Right atrium auricular region (tissue), 2 donors: ENCODE measurements around the gene DPY19L1. TPM values are rescaled to one million over a fixed set of nuclear protein-coding genes. Genes with fewer than 3 reads are reported as not detected.

Experiments
- DNase-seq: peaks from one replicate; pipeline ENCODE4 v3.0.0-alpha.2; 2019; ENCODE audit warnings: low spot score
- H3K27ac ChIP-seq, 2 donors: fragments of 200-600 bp; sonication (generic); 1 replicate in 1 of 2; 2 replicates in 1 of 2; pipeline ENCODE4 v1.5.1; 2016 to 2019
- H3K27me3 ChIP-seq, 2 donors: fragments of 200-600 bp; sonication (generic); one replicate each; pipeline versions ENCODE4 v1.5.1 to v1.6.0; 2017 to 2019
- H3K36me3 ChIP-seq: fragments of 200-600 bp; sonication (generic); one replicate; pipeline ENCODE4 v1.5.1; 2016
- H3K4me1 ChIP-seq, 2 donors: fragments of 200-600 bp; sonication (generic); one replicate each; pipeline versions ENCODE4 v1.5.1 to v1.6.0; 2017 to 2019
- H3K4me3 ChIP-seq, 2 donors: fragments of 200-600 bp; sonication (generic); 1 replicate in 1 of 2; 2 replicates in 1 of 2; pipeline ENCODE4 v1.5.1; 2017 to 2019; ENCODE audit warnings: mild to moderate bottlenecking in 1 of 2, moderate library complexity in 1 of 2
- H3K9me3 ChIP-seq, 2 donors: fragments of 200-600 bp; sonication (generic); one replicate each; pipeline ENCODE4 v1.5.1; 2019
- total RNA-seq, 2 donors: library from RNA; depleted of rRNA; stranded (reverse); fragments of >200 nt; gene quantifications; one replicate each; pipeline ENCODE4 v1.1.0, GENCODE V29; 2016
- TF ChIP-seq, protein P1 (sequence below), 2 donors: fragments of 200-600 bp; sonication (generic); IDR thresholded peaks; one replicate each; pipeline ENCODE4 v1.5.1; 2019; ENCODE audit warnings: antibody characterized with exemption in 2 of 2

DPY19L1 gene
- total RNA-seq, 2 donors from 2014 or later: 19.5 to 21.5 TPM

DNA sequence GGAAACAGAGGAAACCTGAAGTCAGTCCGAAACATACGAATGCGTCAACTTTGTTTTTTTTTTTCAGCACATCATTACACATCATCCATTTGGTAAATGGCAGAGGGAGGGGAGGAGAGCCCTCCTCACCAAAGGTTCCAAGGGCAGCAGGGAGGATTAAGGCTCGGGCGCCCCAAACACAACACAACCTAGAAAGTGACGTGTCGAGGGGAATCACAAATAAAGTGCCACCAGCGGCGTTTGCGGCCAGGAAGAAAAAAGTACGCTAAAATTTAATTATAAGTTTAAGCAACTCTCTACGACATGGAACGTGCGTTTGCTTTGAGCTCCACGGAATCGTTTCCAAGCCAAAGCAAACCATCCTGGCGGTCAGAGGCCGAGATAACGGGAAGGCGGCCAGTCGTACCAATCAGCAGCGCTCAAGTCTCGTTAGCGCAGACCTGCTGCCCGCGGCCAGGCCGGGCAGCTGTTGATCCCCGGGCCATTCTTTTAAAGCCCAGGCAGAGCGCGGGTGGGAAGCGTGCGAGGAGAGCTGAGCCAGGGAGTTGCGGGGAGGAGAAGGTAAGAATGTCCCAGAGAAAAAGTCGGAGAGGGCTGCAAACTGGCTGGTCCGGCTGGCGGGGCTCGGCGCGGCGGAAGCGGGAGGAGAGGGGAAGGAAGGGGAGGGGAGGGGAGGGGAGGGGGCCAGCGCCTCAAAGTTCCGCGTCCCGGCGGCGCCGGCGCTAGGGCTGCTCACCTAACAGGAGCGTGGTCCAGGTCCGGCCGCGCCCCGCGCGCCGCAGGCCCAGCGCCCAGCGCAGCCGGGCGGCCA, 719 bp downstream of the DPY19L1 start:
- TF ChIP-seq, protein P1, sequence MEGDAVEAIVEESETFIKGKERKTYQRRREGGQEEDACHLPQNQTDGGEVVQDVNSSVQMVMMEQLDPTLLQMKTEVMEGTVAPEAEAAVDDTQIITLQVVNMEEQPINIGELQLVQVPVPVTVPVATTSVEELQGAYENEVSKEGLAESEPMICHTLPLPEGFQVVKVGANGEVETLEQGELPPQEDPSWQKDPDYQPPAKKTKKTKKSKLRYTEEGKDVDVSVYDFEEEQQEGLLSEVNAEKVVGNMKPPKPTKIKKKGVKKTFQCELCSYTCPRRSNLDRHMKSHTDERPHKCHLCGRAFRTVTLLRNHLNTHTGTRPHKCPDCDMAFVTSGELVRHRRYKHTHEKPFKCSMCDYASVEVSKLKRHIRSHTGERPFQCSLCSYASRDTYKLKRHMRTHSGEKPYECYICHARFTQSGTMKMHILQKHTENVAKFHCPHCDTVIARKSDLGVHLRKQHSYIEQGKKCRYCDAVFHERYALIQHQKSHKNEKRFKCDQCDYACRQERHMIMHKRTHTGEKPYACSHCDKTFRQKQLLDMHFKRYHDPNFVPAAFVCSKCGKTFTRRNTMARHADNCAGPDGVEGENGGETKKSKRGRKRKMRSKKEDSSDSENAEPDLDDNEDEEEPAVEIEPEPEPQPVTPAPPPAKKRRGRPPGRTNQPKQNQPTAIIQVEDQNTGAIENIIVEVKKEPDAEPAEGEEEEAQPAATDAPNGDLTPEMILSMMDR (IDR thresholded peaks at IDR 0.05): no peak
- Histone ChIP-seq H3K4me1 (peaks cover 0 to 32% of the 10 kb centered on the region in 2 donors), H3K27ac (peak overlapping the region; percentile 86 to 95), H3K27me3 (no peaks in the 10 kb centered on the region), H3K4me3 (peak overlapping the region; percentile 73 to 75), H3K9me3 (no peaks in the 10 kb centered on the region), H3K36me3 (no peaks in the 10 kb centered on the region)
- DNase-seq: peak; percentile 70

DNA sequence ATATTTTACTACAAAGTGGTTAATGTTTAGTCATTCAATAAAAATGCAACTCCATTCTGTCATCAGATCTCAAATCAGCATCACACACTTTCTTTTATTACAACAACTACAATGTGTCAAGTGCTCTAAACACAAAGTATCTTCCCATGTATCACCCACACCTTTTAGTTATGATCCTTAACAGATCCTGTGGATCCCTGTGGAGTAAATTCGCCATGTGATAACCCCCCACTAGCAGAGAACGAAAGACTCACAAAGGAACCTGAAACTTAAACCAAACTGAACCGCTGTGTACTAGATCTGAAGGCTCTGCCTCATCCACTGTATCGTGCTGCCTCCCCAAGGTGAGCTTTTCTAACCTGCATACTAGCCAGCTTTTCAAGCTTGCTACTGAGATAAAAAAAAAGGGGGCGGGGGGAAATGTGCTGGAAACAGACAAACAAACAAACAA, 1.7 kb downstream of the DPY19L1 start:
- Histone ChIP-seq H3K27me3 (no peaks in the 10 kb centered on the region), H3K4me3 (peak overlapping the region; percentile 73 to 75), H3K27ac (peak overlapping the region; percentile 86 to 95), H3K4me1 (peaks cover 0 to 32% of the 10 kb centered on the region in 2 donors), H3K9me3 (no peaks in the 10 kb centered on the region), H3K36me3 (no peaks in the 10 kb centered on the region)
- no peak for DNase-seq
- TF ChIP-seq, protein P1 (IDR thresholded peaks at IDR 0.05): peak in 1 of 2 donors; percentile 39

DNA sequence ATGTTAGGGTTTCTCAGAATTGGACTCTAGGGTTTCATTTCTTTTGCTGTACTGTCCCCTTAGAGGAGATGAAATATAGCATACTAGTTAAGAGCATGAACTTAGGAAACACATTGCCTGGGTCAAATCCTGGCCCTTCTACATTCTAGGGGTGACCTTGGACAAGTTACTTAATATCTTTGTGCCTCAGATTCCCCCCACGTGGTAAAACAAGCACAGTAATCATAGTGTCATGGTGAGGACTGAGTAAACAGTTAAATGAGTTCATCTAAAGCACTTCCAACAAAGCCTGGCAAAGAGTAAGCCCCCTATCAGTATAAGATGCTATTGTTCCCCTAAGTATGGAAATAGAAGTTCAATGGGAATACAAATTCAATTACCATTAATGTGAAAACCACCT, 5.1 kb downstream of the DPY19L1 start:
- Histone ChIP-seq H3K27ac (no peak overlapping the region), H3K4me1 (peaks cover 0 to 23% of the 10 kb centered on the region in 2 donors), H3K9me3 (no peaks in the 10 kb centered on the region), H3K27me3 (no peaks in the 10 kb centered on the region), H3K4me3 (no peak overlapping the region), H3K36me3 (no peaks in the 10 kb centered on the region)
- no peak for DNase-seq
- TF ChIP-seq, protein P1 (IDR thresholded peaks at IDR 0.05): no peak

DNA sequence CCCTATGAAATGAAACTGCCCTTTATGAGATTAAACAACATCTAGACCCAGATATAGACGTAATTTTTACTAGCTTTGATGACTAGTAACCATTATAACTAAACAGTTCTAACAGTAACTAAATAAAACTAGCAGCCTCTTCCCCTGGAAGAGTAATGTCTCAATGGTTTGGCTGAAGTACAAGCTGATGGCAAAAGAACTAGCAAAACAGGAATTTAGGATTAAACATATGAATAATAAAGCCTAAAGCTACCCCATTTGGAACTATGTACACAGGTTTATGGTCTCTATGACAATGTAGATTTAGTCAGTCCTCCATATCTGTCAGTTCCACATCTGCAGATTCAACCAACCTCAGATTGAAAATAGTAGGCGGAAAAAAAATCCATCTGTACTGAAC, 6.4 kb downstream of the DPY19L1 start:
- DNase-seq: no peak
- Histone ChIP-seq H3K4me3 (no peak overlapping the region), H3K27me3 (no peaks in the 10 kb centered on the region), H3K27ac (no peak overlapping the region), H3K4me1 (peaks cover 0 to 22% of the 10 kb centered on the region in 2 donors), H3K9me3 (no peaks in the 10 kb centered on the region), H3K36me3 (no peaks in the 10 kb centered on the region)
- TF ChIP-seq, protein P1 (IDR thresholded peaks at IDR 0.05): no peak

DNA sequence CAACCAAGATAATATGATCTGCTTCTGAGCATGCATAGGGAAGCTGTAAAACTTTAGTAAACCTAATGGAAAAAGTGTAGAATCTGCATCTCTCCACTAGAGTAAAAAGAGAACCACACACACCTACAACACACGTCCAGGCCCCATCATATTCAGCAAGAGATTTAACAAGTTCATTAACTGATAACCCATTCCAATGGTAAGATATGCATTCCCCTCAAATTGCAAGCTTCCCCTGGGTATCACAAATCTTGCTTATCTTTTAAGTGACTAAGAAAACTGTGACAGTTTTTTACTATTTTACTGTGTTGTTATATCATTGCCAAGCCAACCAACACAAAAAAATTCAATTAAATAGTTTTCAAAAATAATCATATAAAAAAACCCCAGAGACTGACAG, 8.0 kb downstream of the DPY19L1 start:
- DNase-seq: no peak
- Histone ChIP-seq H3K4me3 (no peak overlapping the region), H3K27ac (no peak overlapping the region), H3K36me3 (no peaks in the 10 kb centered on the region), H3K27me3 (no peaks in the 10 kb centered on the region), H3K9me3 (no peaks in the 10 kb centered on the region), H3K4me1 (peaks cover 0 to 13% of the 10 kb centered on the region in 2 donors)
- TF ChIP-seq, protein P1 (IDR thresholded peaks at IDR 0.05): no peak
